ENCODE data around the gene PRUNE1.
A peak's percentile ranks its signal among the peaks of the same experiment; 100 is the strongest.

The PRUNE1 gene

DNA sequence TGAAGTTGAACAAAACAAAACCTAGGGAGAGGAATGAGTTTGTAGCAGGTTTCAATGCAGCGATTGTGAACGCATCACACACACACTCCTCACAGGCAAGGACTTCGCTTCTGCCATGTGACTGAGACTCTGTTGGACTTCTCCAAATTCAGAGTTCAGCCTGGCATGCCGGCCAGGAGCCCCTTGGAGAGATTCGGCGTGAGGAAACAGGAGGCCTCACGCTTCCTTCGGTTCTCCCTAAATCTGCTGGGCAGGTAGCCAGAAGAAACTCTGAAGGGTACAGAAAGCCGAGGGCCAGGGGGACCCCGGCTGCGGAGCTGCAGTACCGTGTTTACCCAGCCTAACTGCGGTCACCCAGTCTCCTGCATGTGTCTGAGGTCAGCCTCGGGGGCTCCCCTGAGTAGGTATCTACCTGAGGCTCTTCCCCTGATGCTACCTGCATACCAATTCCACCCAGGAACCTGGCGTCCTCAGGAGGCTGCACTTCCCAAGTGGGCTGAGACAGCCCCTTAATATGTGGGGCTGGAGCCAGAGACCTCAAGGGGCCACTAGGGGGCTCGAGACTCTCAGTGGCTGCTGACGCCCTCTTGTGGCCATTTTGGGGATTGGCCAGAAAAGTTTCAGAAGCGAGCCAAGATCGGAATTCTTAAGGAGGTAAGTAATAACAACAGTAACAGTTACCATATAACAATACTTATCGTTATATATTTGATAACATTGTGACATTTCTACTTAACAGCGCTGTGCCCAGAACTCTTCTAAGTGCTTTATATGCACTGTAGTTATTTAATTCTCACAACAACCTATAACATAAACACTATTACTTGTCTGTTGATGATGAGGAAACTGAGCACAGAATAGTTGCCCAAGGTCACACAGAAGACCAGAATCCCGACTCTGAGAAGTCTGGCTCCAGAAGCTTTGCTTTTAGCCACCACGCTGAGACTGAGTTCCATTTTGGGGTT, 28.9 kb upstream of the PRUNE1 start:
- peak; percentile 88 to 91 for DNase-seq

DNA sequence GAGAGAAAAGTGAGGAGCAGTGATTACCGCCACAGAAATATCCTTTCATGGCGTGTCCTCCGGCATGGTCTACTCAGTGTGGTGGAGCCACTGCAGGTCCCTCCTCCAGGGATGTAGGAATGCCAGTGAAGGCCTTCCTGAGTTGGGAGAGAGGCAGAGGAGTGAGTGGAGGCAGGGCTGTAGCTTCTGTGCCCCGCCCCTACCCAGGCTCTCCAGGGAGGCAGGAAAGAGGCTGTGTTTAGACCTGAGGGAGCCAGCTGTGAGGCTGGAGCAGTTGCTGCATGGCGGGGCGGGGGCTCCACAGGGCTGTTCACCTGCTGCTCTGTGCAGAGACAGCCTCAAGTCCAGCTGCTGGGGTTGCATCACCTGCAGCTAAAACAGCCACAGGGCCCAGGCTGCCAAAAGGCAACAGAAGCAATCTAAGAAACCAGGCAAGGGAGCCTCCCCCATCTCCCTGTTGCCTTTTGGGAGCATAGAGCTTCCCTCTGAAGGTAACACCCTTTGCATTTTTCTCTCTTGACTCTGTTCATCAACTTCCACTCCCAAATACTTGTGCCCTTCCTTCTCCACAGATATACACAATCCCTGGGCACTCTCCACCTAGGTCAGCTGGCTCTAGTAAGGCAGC, 27.0 kb upstream of the PRUNE1 start:
- DNase-seq, result no peak

DNA sequence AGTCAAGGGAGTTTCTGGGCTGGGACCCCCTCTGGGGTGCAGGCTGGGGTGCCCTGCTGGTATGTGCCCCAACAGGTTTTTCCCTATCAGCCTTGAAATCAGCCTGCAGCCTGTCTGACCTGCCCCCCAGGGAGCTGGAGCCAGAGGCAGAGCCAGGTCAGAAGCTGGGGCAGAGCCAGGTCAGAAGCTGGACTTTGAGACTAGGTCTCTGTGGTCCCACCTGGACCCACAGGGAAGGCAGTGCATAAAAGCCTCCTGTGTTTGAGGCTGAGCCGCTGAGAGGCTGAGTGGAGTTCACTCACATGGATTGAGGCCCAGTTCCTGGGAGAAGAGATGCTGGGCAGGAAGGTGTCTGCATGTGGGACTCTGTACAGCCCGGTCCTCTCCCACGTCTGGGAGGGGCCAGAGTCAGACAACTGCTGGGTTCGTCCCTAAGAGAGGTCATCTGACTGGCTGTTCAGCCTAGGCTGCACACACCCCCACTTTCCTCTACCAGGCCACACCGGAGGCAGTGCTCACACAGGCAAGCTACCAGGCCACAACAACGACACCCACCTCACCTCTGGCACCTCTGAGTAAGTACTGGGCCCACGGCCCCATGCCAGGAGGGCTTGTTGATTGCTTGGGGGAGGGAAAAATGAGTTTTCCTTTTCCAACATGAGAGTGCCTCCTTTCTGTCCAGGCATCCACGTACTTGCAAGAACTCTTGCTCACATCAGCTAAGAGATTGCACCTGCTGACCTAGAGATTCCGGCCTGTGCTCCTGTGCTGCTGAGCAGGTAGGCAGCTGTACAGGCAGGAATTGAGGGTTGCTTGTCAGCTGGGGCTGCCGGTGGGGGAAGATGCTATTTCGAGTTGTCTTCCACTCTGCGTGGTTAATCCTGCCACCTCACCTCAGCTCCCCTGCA, 26.2 kb upstream of the PRUNE1 start, which contains the start of gene ANXA9:
Gene ANXA9 (plus strand): TSS at position 488 of the 908 bp plus-strand sequence. CDS start 814 bp downstream, outside the sequence.
- DNase-seq, result no peak

DNA sequence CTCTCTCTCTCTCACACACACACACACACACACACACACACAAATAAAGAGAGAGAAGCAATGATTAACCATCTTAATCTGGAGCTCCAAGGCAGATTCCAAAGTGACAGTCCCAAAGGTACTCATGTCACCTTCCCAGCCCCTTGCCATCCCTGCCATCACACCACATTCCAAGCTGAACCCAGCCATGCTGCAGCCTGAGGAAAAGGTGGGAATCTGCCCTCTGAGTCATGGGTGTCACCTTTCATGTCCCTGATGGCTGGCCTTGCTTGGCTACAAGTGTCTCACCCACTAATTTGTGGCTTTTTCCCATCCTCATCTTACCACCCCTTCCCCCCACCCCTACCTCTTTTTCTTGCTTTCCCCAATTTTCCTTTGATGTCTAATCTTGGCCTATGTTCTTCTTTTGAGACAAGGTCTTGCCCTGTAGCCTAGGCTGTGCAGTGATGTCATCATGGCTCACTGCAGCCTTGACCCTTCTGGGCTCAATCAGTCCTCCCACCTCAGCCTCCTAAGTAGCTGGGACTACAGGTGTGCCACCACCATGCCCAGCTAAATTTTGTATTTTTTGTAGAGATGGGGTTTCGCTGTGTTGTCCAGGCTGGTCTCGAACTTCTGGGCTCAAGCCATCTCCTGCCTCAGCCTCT, 22.9 kb upstream of the PRUNE1 start:
- no peak for DNase-seq

DNA sequence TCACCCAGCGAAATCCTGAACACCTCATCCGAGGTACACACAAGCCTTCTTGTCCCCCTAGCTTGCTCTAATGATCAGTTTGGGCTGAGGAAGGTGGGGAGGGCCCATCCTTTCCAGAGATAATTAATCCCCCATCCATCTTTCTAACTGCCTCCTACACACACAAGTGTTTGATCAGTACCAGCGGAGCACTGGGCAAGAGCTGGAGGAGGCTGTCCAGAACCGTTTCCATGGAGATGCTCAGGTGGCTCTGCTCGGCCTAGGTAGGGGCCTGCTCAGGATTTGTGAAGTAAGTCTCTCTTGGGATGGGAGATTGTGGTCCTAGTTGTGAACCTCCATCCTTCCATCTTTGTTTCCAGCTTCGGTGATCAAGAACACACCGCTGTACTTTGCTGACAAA, 20.3 kb upstream of the PRUNE1 start:
- no peak for DNase-seq

DNA sequence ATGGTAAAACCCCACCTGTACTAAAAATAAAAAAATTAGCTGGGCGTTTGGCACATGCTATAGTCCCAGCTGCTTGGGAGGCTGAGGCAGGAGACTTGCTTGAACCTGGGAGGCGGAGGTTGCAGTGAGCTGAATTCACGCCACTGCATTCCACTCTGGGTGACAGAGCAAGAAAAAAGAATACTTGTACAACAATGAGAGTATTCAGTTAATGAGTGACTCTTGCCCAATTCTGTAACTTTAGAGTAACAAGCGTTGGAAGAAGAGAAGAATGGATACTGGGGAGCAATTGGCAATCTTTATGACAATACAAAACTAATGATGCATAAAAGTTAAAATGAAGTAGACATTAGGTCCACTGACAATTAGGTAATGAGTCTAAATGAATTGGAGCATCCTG, 15.6 kb upstream of the PRUNE1 start:
- DNase-seq, result no peak

DNA sequence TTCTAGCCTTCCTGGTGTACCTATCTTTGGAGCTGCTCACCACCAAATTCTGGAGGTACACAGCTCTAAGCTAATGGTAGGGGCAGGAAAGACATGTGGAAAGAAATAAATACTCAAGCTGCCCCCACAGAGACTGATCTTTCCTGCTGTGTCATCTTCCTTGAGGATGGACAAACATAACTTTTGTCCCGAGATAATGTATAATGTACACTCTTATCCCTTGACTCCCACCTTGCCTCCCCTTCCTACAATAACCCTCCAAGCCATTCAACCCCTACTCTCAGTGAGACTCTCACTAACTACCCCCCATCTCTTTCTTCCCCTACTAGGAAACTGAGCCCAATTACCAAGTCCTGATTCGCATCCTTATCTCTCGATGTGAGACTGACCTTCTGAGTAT, 14.0 kb upstream of the PRUNE1 start:
- DNase-seq, result no peak

DNA sequence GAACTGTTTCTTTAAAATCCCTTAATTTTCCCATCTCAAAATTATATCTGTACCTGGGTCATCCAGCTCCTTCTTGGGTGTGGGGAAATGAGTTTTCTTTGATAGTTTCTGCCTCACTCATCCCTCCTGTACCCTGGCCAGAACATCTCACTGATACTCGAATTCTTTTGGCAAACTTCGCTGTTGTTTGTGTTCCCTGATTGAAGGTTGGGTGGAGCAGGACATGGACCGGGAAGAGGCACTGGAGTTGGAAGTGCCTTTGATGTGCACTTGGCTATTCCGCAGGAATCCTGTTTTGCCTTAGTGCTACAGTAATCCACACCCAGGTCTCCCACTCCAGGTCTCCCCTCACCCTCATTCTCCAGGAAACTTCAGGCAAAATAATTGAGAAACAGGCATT, 12.8 kb upstream of the PRUNE1 start:
- DNase-seq, result no peak

DNA sequence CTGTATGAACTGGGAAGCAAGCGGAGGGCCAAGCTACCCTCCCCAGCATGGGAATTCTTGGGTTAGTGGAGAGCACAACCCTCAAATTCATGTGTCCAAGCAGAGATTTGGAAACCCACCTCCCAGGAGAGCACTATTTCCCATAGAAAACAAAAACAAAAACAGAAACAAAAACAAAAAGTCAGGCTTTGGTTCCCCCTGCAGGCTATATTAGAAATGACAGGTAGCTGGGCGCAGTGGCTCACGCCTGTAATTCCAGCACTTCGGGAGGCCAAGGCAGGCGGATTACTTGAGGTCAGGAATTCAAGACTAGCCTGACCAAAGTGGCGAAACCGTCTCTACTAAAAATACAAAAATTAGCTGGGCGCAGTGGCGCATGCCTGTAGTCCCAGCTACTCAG, 12.4 kb upstream of the PRUNE1 start:
- DNase-seq, result peak; percentile 31 to 57

DNA sequence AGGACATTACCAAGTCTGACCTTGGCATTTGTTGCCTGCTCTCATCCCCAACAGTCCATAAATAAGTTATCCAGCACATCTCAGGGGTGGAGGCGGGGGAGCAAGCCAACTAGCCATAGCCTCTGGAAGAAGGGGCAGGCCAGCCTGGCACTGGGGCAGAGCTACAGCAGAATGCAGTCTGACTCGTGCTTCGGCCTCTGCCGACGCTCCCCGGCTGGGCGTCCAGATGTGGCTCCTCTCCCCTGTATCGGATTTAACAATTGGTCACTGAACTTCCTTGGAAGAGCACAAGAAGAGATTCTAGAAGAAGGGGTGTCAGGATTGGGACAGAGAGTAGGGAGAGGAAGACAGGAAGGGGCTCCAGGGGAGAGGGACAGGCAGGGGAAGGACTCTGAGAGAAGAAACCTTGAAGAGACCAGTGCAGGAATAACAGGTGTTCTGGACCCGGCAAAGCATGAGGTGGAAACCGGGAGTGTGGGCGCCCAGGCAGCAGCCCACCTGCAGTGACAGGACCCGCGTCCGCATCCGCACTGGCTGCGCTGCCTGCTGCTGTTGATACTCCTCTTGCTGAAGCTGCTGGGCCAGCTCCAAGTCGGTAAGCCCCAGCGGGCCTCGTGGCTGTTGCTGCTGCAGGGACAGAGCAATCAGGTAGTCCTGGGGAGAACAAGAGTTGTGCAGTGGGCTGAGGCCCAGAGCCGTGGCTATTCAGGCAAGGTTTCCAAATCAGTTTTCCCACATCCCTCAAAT, 10.9 kb upstream of the PRUNE1 start:
- DNase-seq, result no peak

DNA sequence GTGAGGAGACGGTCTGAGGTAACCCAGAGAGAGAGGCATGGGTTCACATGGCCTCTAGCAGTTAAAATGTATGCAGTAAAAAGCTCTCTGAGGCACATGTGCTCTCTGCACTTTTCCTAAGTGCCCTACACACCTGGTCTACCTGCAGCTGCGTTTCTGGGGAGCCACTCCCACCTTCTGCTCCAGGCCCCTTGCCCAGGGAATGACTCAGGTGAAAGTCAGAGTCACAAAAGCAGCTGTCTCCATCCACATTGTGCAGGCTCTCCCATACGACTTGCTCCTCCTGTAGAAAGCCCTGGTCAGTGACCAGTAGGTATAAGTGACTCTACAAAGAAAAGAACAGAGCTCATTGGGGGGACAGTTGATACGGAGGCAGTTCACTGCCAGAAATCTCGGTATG, 10.3 kb upstream of the PRUNE1 start:
- no peak for DNase-seq

DNA sequence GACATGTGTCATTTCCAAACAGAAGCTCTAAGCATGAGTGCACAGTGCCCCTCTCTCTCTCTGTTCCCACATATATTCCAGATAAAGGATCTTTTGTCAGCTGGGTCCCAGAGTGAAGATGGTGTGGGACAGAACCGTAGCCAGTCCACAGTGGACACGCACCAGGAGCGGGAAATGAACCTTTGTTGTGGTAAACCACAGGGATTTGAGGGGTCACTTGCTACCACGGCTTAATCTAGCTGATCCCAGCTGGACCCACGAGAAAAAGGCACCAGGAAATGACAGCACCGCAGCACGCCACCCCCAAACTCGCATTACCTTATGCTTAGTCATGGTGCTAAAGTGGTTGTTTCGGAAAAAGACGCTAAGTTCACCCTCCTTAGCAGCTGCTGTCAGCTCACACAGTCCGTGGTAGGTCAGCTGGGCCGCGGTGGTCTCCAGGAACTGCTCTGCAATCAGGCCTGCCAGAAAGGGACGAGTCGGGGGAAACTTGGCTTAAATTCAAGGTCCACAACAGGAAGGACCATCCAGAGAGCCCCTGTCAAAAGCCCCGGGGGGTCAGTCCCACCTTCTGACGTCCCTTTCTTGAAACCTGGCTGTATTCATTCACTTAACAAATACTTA, 9.1 kb upstream of the PRUNE1 start:
- no peak for DNase-seq

DNA sequence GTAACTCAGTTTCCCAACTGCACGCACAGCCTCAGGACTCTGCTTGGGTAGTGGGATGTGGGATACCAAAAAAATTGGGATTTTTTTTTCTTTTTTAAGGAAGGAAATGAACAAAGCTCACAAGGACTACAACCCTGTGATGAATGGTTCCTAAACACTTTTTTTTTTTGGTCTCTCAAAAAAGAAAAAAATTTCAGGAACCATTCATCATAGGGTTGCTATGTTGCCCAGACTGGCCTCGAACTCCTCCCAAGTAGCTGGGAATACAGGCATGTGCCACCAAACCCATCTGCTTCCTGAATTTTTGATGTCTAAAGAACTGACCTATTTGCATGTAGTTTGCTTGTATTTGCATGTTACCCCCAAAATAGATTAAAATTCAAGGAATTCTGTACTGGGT, 8.3 kb upstream of the PRUNE1 start:
- no peak for DNase-seq

DNA sequence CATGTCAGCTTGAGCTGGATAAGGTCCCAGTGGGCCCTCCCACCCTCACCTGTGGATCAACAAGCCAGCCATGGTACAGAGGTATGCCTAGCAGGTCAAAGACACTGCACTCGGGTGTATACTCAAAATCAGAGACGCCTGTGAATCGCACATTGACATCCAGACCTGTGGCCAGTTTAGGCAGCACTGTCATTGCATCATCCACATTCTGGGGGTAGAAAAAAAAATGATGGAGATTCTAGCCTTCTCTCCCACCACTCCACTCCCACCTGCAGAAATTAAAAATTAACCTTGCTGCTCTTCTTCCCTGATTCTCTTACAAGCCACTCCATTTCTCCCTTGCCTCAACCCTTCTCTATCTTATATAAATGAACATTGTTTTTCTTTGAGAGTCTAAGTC, 7.8 kb upstream of the PRUNE1 start:
- no peak for DNase-seq

DNA sequence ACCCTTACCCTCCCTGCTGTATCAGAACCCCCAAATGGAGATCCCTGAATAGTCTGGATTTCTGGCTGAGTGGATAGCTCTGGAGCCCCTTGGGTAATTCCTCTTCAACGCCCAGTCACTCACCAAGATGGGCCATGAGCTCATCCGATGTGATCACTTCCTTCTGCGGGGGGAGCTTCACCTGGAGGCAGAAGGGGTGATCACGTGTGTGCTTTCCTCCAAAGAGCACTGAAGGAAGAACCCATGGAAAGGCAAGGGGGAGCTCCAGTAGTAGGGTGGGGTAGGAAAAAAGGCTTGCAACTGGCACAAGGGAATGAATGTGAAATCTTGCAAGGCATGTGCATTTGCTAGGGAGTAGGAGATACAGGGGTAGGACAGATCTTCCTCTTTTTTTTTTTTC, 6.6 kb upstream of the PRUNE1 start:
- no peak for DNase-seq

DNA sequence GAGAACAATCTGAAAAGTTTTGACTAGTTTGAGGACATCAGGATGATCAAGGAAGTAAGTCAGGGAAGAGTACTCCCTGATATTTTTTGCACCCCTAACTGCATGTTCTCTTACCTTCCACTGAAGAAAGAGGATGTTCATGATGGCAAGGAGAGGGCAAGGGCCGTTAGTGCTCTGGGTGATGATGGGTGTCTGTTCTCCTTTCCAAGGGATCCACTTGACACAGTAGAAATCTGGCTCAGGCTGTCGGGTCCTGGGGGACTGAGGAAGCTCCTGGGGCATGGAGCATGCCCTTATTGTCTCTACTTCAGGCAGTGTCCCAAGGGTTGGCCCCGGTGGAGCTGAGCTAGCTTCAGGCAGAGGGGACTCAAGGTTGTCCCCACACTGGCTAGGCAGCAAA, 6.2 kb upstream of the PRUNE1 start:
- DNase-seq, result no peak

DNA sequence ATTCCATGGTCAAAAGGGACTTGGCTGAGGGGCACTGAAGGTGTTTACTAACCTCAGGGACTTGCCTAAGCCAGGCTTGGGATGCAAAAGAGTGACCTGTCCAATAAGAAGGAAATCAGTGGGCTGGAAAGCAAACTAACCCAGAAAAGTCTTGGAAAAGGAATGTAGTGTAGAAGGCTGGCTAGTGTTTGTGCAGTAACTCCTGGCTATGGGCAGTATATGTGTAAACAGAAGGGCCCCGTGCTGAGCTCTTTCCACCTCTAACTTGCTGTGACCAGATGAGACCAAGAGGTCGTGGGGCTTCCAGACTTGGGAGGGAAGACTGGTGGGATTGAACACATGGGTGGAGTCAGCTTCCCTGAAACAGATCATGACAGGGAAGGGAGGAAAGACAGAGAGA, 5.6 kb upstream of the PRUNE1 start:
- no peak for DNase-seq

DNA sequence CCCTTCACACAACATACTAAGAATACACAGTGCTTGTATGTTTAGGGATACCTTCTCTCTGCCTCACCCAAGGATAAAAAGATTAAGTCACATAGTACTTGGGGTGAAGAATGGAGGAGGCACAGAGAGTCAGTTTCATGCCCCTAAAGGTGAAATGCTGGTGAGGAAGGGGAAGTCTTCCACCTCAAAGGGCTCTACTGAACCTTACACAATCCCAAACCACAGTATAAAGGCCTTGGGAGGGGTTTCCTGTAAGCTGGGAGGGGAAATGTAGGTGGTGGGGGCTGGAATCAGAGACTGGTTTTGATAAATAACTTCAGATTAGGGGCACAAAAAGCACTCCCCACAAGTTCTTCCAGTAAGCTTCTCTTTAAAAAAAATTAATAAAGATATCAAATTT, 5.1 kb upstream of the PRUNE1 start:
- peak in 1 of 2 donors; percentile 46 for DNase-seq

DNA sequence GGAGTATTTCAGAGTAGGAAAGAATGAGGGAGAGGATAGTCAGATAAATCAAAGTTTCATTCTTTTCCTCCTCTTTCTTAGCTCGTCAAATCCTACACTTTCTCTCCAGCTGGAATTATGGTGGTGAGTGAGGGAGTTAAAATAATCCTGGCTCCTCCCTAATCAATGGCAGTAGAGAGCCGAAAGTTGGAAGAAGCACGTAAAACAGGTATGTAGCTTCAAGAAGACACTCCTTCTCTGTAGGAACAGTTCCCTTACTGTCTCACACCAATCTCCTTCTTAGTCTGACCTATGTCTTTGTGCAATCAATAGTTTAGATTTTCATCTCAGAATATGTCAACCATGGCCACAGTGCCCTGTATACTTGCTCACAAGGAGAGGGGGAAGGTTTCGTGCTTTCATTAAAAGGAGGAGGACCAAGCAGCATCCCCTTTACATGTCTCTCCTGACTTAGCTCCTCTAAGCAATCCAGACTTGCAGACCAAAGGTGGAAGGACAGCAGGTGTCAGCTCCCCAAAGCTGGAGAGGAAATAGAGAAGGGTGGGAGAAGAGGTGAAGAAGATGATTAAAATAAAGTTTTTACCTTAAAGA, 2.4 kb upstream of the PRUNE1 start:
- DNase-seq, result no peak

DNA sequence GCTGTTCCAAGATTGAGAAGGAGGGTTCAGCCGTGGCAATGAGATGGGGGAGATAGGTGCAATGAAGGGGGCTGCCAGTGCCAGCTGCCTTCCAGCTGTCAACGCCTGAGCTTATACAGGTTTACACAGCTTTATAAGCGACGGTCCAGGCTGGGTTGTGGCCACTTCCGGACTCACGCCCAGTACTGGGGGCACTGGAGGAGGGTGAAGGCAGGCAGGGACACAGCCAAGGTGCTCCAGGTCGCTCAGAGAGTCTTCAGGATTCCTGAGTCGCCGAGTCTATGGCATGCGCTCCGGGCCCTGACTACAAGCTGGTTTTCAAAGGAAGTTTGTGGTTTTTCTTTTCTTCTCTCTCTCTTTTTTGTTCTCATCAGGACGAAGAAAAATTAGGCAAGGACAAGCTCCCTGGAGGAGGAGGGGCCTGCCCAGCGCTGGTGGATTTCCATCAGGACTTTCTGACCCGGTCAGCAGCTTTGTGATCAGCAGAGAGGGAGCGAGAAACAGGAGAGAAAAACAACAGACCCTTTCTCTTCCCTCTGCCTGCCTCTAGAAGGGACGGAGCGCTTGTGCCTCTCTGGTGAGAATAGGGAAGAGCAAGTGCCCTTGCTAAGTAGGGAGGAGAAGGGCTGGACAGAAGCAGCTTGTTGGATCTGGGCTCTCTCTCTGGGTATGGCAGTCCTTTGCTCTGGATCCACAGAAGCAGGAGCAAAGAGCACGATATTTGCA, 1.8 kb upstream of the PRUNE1 start, which contains the start of gene MINDY1:
Gene MINDY1 (minus strand): TSS at position 576 of the 726 bp plus-strand sequence. CDS start 4,285 bp downstream, outside the sequence.
- DNase-seq, result peak; percentile 49 to 61

Measured in CD4-positive, alpha-beta T cell treated with Interleukin-4 for 1 hour (primary cell).